HG02610 (cell line): ENCODE results near the gene DNAH3.
"Not testable (repeated sequence)": the region's sequence is repeated elsewhere in the genome, so short reads cannot be mapped to it uniquely, and the experiment has no call there.

Experiments
- ATAC-seq: cut with Tn5 transposase; IDR thresholded peaks from one replicate; pipeline ENCODE4 v1.9.1; 2021; ENCODE audit warnings: mild to moderate bottlenecking, moderate library complexity; ENCODE audit not compliant: unreplicated experiment

DNAH3 gene, protein sequence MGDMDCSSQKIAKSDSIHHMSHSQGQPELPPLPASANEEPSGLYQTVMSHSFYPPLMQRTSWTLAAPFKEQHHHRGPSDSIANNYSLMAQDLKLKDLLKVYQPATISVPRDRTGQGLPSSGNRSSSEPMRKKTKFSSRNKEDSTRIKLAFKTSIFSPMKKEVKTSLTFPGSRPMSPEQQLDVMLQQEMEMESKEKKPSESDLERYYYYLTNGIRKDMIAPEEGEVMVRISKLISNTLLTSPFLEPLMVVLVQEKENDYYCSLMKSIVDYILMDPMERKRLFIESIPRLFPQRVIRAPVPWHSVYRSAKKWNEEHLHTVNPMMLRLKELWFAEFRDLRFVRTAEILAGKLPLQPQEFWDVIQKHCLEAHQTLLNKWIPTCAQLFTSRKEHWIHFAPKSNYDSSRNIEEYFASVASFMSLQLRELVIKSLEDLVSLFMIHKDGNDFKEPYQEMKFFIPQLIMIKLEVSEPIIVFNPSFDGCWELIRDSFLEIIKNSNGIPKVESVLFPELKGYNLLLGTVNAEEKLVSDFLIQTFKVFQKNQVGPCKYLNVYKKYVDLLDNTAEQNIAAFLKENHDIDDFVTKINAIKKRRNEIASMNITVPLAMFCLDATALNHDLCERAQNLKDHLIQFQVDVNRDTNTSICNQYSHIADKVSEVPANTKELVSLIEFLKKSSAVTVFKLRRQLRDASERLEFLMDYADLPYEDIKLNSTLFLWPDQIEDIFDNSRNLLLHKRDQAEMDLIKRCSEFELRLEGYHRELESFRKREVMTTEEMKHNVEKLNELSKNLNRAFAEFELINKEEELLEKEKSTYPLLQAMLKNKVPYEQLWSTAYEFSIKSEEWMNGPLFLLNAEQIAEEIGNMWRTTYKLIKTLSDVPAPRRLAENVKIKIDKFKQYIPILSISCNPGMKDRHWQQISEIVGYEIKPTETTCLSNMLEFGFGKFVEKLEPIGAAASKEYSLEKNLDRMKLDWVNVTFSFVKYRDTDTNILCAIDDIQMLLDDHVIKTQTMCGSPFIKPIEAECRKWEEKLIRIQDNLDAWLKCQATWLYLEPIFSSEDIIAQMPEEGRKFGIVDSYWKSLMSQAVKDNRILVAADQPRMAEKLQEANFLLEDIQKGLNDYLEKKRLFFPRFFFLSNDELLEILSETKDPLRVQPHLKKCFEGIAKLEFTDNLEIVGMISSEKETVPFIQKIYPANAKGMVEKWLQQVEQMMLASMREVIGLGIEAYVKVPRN (N-terminal part only)

GRCh38 chr16:21150375-21151001 lies at the start of gene DNAH3:
DNAH3 (minus strand) TSS chr16:21150846; CDS start chr16:21150319, 527 bp downstream.
- no peak for ATAC-seq

GRCh38 chr16:21199607-21200218 lies 49.1 kb upstream of the DNAH3 start:
- no peak for ATAC-seq

- no peak for ATAC-seq
These were observed 47.0 kb upstream of the DNAH3 start for GRCh38 chr16:21197621-21198020.

- no peak for ATAC-seq
These were observed 46.5 kb upstream of the DNAH3 start for GRCh38 chr16:21197112-21197511.

- not testable (repeated sequence) for ATAC-seq
These were observed 44.7 kb upstream of the DNAH3 start for GRCh38 chr16:21195330-21195729.

GRCh38 chr16:21194771-21195301 lies 44.2 kb upstream of the DNAH3 start:
- no peak for ATAC-seq

GRCh38 chr16:21192991-21193390 lies 42.3 kb upstream of the DNAH3 start:
- no peak for ATAC-seq

- ATAC-seq = no peak
These were observed 40.0 kb upstream of the DNAH3 start for GRCh38 chr16:21190599-21190998.

GRCh38 chr16:21190013-21190412 lies 39.4 kb upstream of the DNAH3 start:
- no peak for ATAC-seq

DNA sequence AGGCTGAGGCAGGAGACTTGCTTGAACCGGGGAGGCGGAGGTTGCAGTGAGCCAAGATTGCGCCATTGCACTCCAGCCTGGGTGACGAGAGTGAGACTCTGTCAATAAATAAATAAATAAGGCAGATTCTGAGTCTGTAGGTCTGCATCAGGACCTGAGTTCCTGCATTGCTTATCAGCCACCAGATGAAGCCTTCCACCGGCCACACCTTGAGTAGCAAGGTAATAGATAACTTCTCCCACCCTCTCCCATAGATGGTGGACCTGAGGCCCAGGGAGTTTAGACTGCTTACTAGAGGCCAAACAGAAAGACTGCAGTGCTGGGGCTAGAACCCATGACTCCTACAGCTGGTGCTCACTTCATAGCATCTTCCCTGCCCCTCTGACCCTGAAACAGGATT lies 38.7 kb upstream of the DNAH3 start:
- ATAC-seq = no peak

GRCh38 chr16:21186326-21186691 lies 35.7 kb upstream of the DNAH3 start:
- ATAC-seq = no peak

GRCh38 chr16:21185659-21186325 lies 35.1 kb upstream of the DNAH3 start:
- no peak for ATAC-seq

DNA sequence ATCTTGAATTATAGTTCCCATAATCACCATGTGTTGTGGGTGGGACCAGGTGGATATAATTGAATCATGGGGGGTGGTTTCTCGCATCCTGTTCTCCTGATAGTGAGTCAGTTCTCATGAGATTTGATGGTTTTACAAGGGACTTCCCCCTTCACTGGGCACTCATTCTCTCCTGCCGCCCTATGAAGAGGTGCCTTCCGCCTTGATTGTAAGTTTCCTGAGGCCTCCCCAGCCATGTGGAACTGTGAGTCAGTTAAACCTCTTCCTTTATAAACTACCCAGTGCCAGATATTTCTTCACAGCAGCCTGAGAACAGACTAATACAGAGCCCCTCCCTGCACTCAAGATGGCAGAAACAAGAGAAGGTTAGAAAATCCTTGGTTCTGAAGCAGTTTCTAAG lies 34.2 kb upstream of the DNAH3 start:
- ATAC-seq = no peak

- no peak for ATAC-seq
These were observed 33.3 kb upstream of the DNAH3 start for GRCh38 chr16:21183995-21184394.

DNA sequence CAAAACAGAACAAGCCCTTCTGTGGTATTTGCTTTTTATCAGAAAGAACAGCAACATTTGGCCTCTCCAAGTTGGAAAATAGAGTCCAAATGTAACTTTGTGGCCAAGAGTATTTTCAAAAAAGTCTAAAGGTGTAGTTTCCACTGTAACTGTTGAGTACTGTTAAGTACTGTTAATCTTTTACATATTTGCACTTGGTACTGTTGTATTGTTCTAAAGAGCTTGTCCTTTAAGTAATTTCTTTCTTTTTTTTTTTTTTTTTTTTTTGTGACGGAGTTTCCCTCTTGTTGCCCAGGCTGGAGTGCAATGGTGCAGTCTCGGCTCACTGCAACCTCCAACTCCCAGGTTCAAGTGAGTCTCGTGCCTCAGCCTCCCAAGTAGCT lies 29.3 kb upstream of the DNAH3 start:
- no peak for ATAC-seq

DNA sequence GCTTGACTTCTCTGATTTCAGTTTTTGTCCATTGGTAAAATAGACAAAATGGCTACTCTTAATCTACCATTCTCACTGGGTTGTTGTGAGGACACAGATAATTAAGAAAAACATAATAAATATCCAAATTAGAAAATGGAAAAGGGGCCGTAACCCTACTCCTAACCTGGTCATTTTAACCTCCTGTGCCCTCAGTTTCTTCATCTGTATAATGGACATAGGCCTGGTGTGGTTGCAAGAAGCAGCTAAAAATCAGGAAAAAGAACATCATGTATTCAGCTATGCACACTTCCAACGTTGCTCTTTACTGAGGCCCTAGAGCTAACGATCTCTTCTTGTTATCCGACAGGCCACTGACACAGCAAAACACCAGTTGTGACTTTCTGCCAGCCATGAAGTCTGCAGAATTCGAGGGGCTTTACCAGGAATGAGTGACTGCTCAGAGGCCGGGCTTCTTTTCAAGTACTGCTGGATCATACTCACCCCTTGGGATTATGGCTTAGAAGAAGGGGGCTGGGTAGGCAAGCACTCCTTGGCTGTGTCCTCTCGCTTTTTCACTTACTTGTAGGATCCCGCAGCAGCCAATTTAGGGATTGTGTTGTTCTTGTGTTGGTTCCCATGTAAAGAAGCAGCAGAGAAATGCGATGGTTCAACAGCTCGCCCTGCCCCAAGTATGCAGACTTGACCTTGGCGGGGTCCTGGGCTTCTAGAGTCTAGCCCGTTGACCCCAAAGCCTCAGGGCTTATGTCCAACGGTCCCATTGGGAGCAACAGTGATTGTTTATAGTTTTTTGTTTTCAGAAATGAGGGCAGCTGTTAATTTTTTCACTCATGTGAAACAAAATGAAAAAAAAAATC lies 28.7 kb upstream of the DNAH3 start:
- no peak for ATAC-seq

DNA sequence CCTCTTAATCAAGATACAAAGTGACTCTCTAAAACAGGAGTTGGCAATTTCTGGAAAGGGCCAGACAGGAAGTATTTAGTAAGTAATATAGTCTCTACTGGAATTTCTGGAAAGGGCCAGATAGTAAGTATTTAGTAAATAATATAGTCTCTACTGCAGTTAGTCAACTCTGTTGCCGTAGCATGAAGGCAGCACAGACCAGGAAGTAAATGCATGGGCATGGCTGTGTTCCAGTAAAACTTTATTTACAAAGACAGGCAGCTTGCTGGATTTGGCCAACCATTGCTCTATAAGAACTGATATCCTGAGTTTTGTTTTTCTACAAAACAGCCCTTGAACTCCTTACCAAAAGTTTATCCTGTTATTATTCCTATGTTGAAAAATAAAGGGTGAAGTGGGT lies 24.8 kb upstream of the DNAH3 start:
- no peak for ATAC-seq

DNA sequence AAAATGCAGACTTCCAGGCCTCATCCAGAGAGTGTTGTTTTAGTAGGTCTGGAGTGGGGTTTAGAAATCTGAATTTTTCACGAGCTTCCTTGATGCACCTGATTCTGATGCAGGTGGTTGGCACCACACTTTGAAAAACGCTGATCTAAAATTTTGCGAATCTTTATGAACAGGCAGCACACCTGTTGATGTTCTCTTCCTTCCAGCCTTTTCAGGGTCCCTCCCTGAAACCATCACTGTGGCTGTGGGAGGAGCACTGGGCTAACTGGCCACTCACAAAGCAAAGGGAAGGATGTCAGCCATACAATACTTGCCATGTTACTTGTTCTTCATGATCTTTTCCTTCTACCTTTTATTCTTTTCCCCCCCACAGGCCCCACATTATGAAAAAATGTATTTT lies 22.0 kb upstream of the DNAH3 start:
- ATAC-seq = no peak

DNA sequence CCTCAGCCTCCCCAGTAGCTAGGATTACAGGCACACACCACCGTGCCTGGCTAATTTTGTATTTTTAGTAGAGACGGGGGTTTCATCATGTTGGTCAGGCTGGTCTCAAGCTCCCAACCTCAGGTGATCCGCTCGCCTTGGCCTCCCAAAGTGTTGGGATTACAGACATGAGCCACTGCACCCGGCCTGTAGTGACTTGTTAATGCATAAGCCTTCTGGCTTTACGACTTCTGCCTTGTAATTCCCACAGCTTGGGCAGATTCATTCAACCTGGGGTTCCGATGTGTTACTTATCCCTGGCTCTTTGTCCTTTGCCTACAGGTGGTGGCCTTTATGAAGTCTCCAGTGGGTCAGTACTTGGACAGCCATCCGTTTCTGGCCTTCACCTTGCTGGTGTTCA lies 19.5 kb upstream of the DNAH3 start:
- not testable (repeated sequence) for ATAC-seq
